HT-29 (cell line): ENCODE data around the gene CTDP1. TPM values are rescaled to one million over a fixed set of nuclear protein-coding genes. Genes with fewer than 3 reads are reported as not detected.

Experiments used
- DNase-seq: peaks from one replicate; pipeline ENCODE4 v3.0.0-alpha.2; 2015; ENCODE audit warnings: low spot score
- total RNA-seq: library from RNA; depleted of rRNA; stranded (reverse); fragments of >200 nt; shearing (Covaris generic); gene quantifications from 2 replicates; pipeline ENCODE4 v1.2.3, GENCODE V29; 2014

CTDP1 gene
- total RNA-seq, 1 experiment from 2014 or later: 30.9 TPM

DNA sequence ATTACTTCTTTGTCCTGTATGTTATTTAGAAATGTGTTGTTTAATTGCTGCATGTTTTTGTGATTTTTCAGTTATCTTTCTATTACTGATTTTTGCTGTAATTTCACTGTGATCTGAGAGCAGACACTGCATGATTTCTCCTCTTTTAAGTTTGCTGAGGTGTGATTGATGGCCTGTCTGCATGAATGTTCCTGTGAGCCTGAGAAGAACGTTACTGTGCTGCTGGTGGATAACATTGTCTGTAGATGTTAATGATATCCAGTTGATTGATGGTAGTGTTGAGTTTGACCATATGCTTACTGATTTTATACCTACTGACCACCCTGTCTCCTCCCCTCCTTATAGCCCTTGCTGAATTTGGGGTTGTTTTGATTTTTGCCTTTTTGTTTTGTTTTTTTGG, 80.7 kb downstream of the CTDP1 start:
- DNase-seq: no peak

DNA sequence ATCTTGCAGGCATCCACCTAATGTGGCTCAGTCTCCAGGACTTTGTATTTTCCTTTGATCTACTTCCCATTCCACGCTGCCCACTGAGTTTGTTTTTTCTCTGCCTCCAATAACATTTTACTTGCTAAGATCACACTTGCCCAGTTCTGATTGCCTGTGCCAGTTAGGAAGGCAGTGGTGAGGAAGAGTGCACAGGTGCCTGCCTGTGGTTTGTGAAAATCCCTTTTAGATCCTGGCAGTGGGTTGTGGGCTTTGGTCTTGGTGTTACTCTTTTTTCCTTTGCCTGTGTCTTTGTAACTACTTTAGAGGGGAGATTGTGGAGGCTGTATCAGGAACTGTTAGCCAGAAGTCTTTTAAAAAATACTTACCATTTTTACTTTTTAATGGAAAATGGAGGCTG, 81.3 kb downstream of the CTDP1 start:
- no peak for DNase-seq

DNA sequence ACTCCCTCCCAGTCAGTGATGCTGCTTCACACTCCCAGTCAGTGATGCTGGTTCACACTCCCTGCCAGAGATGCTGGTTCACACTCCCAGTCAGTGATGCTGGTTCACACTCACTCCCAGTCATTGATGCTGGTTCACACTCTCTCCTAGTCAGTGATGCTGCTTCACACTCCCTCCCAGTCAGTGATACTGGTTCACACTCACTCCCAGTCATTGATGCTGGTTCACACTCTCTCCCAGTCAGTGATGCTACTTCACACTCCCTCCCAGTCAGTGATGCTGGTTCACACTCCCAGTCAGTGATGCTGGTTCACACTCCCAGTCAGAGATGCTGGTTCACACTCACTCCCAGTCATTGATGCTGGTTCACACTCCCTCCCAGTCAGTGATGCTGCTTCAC, 83.8 kb downstream of the CTDP1 start:
- no peak for DNase-seq

DNA sequence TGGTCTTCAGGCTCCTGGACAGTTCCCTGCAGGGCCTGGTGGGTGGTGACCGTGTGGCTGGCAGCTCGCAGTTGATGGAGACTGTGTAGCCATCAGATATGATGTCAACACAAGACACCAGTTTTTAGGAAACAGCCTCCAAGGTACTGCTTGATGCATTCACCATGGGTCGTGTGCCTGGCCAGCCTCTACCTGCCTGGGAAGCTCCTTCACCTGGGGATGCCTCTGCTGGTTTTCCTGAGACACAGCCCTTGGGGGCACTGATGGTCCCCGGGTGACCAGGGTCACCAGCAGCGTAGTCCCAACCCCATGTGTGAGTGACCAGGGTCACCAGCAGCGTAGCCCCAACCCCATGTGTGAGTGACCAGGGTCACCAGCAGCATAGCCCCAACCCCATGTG, 84.5 kb downstream of the CTDP1 start:
- DNase-seq: no peak

DNA sequence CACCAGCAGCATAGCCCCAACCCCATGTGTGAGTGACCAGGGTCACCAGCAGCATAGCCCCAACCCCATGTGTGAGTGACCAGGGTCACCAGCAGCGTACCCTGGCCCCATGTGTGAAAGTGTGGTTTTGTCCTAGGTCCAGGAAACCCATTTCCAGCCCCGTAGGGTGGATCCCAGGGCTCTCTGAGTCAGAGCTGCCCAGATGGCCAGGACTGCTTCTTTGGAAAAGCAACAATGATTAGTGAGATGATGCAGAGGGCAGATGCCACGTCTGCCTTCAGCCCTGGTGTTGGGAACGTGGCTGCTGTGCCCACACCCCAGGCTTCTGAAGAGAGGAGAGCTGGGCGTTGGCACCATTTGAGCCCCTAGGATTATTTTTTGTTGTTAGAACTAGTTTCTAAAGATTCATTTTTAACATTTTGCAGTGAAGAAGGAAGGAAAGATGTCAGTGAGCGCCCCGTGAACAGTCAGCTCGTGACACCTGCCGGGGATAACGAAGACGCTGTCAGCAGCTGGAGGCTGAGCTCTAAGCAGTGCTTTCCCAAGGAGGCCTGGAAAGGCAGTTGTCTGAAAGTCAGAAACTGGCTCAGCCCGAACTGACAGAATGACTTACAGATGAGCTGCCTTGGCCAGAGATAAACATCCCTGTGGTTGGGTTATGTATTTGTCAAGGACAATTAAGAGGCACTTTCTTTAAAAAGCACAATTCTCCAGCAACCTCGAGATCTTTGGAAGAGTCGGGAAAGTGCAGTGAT, 86.1 kb downstream of the CTDP1 start:
- DNase-seq: no peak

DNA sequence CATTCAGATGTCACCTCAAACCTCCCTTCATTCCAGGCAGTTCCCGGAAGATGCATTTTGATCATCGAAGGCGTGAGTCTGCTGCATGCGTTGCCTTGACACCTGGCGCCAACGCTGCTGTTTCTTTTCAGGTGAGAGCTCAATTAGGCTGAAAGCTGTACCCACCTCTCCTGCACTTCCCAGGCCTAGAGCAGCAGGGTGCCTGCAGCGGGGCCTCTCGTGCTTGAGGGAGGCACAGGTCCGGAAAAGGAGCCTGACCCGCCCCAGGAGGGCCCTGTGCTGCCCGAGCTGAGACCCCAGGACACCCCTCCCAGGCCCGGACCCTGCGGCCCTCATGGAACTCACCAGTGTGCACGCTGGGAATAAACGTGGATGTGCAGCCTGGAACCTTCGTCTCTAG, 86.7 kb downstream of the CTDP1 start:
- DNase-seq: no peak

DNA sequence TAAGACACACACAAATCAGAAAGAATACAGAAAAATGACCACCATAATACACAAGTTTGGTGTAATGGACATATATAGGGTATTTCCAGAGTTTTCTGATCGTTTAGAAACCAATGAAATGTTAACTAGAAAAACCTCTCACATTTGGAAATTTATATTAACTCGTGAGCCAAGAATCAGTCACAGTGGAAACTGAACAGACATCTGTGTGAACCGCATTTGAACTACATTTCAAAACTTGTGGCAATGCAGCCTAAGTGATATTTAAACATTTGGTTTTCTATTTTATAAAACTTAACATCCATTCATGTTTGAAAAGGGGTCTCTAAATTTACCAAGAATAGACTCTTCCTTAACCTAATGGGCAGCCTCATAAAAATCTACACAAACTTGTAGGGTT, 89.1 kb downstream of the CTDP1 start:
- DNase-seq: no peak

DNA sequence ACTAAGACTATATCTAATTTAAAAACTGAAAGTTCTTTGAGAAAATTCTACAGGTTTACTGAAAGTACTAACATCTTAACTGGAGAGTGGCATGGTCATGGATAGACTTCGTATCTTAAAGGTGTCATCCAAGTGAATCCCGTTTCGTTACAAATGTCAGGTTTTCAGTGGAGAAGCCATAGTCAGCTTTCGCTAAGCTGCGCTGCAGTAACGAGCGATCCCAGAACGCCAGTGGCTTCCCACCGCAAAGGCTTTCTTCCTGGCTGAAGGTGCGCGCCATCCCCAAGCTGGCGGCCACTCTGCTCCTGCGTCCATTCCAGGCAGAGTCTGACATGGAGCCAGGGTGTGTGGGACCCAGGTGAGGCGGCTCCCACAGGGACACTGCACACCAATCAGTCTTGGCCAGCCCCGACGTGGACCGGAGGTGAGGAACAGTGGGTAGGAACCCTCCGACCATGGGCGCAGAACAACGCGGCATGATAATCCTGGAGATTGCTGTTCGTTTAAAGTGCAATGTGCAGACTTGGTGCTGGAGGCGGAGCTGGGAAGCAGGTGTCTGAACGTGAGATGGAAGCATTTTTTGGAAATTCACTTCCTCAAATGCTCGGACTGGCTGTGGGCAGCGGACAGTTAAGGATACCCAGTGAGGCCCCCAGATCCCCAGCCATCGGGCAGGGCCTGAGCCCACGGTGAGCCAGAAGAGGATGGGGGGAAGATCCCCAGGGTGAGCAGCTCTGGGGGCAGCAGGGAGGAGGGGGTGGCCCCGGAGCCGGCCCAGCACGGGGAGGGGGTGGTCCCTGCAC, 90.3 kb downstream of the CTDP1 start:
- no peak for DNase-seq

DNA sequence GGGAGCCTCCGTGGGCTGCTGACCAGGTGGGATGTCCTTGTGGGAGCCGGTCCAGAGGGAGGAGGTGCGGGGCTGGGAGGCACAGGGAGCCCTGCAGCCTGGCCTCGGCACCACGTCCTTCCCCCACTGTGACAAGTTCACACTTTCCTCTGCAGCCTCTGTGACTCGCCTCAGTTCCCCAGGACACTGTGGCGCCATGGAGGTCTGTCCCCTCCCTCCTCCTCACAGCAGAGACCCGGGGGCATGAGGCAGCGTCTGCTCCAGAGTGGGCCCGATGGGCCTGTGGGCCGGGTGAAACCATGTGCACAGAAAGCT, 90.9 kb downstream of the CTDP1 start:
- no peak for DNase-seq

DNA sequence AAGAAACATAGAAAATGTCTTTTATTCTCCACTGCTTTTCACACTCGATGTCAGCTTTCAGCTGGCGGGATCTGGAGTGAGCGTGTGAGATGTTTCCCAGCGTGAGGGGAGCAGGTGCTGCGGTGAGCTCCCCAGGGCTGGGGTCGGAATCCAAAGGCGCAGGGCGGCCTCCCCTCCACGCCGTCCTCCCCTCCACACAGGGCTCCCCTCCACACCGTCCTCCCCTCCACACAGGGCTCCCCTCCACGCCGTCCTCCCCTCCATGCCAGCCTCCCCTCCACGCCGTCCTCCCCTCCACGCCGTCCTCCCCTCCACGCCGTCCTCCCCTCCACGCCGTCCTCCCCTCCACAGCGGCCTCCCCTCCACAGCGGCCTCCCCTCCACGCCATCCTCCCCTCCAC, 91.2 kb downstream of the CTDP1 start:
- no peak for DNase-seq

DNA sequence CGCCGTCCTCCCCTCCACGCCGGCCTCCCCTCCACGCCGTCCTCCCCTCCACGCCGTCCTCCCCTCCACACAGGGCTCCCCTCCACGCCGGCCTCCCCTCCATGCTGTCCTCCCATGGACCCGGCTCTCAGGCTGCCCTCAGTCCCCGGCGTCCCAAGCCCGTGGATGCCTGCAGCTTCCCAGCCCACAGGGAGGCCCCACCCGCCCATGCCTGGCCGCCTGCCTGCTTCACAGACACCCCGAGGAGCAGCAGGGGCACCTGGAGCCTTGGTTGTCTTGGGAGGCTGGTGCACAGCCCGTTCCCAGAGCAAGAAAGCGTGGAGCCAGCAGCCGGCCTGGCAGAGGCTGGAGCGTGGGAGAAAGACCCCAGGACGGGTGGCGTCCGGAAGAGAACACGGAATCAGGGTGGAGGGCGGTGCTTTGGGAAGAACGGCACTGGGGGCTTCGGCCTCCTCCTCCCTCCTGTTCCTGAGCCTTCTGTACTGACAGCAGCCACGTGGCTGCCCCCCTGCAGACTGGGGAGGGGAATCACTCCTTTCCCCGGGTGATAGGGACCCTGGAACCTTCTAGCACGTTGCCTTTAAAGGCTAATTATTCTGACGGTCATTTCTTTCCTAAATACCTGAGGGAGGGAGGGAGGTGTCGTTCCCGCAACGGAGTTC, 92.0 kb downstream of the CTDP1 start:
- DNase-seq: no peak

DNA sequence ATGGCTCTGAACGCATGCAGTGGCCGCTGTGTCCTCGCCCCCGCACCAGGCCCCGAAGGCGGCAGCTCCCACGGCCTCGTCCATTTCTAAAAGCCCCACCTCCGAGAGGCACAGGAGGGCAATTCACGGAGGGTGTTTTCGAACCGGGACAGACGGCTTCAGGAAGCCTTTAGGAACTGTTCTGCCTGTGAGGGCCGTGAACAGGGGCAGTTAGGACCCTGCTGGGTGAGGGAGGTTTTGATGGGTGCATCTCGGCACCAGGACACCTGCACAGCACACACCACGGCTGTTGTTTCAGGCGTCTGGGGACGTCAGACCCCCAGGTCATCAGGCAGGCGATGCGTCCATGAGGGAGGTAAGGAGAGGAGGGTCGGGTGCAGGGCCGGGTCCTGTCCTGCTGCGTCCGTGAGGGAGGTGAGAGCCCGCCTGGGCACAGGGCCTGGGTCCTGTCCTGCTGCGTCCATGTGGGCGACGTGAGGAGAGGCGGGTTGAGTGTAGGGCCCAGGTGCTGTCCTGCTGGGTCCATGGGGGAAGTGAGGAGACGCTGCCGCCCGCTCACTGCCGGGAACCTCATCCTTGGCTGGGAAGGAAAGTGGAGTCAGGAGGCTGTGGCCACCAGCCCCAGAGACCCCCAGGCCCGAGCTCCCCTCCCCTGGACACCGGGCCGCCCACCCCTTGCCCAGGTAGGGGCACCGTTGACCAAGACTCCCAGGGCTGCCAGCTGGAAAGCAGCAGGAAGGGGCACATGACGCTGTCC, 92.7 kb downstream of the CTDP1 start:
- DNase-seq: no peak

DNA sequence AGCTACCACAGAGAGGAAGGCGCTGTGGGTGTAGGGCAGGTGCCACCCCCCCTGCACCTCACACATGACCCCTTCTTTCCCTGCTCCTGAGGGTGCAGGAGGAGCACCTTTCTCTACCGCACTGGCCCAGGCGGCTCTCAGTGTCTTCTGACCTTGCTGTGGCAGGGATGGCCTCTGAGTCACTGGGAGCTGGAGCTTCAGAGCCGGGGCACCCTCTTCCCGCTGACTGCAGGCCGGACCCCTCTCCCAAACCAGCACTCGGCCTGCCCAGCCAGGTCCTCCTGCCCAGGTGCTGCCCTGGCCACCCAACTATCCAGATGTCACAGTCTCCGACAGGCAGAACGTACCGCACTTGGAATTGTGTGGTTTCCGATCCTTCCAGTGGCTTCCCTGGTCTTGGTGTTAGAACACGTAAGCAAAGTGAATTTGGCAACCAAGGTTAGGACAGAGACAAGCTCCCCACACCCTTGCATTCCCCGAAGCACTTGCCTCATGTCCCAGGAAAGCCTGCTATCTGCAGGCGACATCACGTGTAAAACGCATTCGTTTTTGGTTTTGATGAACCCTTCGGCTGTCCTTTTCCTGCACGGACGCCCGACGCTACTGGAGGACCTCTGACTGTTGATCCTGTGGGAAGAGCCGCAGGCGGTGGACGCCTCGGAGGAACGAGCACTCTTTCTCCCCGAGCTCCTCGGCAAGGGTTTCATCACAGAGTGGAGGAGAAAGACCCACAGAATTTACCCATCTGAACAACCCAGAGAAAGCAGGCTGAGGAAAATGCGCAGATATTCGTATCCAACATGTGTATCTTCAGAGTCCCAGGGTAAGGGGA, 93.5 kb downstream of the CTDP1 start:
- no peak for DNase-seq

DNA sequence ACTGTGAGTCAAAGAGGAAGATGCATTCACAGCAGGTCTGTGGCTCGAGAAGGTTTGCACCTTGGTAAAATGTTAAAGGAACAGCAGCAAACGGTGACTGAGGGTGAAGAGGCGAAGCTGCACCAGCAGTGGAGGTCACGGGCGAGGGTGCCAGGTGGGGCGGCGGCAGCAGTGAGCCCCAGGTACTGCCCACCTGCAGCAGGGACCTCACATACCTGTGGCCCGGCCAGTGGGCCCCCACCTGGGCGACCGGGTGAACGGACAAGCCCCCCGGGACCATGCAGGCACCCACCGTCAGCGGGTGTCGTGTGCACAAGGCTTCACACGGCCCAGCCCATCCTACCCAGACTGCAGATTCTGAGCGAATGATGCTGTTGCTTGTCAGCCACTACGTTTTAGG, 94.5 kb downstream of the CTDP1 start:
- no peak for DNase-seq

DNA sequence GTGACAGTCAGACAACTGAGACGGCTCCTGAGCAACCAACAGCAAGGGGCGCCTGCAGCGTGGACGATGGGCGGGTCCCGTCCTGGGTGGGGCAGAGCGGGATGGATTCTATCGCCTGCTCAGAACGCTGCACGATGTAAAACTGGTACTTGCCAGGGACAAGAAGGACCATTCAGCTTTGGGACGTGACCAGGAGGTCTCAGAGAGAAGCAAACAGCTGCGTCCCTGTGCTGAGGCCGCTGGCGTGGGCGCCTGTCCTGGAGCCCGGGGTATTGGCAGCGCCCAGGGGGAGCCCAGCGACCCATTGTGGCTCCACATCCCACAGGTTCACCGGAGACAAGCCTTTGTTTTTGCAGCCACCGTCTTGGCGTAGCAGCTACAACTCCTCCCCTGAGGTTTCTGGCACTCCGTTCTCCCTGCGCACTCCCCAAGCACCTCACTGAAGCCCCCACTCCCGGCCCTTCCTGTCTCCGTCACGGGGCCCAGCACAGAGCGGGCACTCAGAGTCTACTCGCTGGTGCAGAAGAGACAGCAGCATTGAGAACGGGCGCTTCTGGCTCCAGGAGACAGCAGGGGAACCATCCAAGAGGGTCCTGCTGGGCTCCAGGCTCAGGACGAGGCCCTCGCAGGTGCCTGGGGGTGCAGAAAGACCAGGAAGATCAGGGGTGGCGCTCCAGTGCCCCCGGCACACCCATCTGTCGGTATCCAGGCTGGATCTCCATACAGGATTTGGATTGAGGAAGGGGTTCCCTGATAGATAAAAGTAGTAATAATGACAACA, 96.0 kb downstream of the CTDP1 start:
- DNase-seq: no peak

DNA sequence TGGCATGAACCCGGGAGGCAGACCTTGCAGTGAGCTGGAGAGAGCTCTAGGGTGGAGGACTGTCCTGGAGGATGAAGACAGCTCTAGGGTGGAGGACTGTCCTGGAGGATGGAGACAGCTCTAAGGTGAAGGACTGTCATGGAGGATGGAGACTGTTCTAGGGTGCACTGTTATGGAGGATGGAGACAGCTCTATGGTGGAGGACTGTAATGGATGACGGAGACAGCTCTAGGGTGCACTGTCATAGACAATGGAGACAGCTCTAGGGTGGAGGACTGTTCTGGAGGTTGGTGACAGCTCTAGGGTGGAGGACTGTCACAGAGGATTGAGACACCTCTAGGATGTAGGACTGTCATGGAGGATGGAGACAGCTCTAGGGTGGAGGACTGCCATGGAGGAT, 97.1 kb downstream of the CTDP1 start:
- DNase-seq: no peak

DNA sequence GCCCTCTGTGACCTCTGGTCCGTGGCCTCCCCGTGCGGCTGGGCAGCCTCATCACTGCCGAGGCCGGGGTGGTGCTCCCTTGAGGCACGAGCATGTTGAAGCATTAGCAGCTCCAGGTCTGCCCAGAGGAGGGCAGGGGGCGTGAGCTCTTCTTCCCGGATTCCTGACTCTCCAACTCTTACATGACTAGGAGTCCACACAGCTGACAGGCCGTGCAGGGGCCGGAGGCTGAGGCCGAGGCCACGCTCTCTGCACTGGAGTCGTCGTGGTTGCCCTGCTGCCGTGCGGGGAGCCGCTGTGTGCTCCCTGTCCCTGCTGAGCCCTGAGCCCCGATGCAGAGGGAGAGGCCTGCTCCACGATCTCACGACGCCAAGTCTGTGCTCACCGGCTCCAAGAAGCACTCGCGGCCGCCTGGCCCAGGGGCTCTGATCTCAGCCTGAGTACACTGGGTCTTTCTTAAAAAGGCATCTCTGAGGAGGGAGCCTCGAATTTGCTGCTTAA, 98.7 kb downstream of the CTDP1 start:
- DNase-seq: no peak

DNA sequence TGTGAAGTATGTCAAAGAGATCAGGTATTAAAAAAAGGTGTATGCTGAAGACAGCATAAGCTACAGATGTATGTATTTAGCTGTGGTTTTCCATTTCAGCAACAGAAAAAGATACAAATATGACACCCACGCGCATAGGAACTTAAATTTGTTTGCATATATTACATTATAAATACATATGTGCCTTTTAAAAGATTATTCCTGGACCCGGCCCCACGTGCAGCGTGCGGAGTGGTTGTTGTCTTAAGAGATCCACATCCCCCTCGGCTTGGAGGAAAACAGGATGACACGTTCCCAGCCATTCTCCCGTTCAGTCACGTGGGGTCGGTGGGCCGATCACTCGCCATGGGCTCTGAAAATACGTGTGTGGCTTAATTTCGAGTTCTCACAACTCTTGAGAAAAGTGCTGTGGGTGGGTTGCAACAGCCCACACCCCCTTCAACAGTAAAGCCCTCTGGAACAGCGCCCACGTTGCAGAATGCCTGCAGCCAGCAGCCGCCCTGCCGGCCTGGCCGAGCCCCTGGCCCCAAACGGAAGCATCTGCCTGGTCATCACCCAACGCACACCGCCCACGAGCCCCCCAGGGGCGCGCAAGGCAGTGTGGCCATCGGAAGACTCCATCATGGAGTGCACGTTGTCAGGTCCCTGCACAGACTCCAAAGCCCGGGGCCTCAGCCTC, 99.6 kb downstream of the CTDP1 start:
- DNase-seq: no peak

DNA sequence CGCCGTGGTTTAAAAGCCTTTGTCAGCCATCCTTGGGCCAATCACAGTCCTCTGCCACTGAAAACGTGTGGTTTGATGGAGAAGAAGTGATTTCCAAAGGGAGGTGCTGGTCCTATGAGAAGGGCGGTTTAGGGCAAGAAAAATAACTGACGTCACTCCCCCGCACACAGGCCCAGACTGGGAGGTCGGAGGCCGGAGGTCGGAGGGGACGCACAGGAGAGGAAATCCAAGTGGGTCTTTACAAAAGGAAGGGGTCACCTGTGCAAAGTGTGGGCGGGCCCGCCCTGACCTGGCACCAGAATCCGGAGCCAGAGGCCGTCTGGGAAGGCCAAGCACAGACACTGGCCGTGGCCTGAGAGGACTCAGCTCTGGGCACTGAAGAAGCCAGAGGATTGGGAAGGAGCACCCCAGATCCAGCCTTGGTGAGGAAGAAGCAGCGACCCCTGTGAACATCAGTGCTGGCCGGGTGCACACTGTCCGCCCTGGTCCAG, 100.1 kb downstream of the CTDP1 start:
- DNase-seq: no peak
